K562 (cell line): ENCODE measurements around the gene ACSF2. TPM values are rescaled to one million over a fixed set of nuclear protein-coding genes. Genes with fewer than 3 reads are reported as not detected.

Experiments used
- ATAC-seq: fragments of 200-7000 bp; cut with Tn5 transposase; 3 replicates; pipeline ENCODE4 v1.9.1; 2020; ENCODE audit warnings: moderate library complexity
- BruUV-seq: library from RNA; stranded (reverse); fragments of 400-500 nt; replicated peaks from 2 replicates; lab custom pipeline; 2021; lab: Mats Ljungman, UMichigan
- CTCF ChIA-PET: fragments of 300-600 bp; formaldehyde crosslinking; extraction: SDS; loops from one replicate; lab custom pipeline; 2021; ENCODE audit warnings: low intra/inter-chr PET ratio; lab: Yijun Ruan, JAX
- POLR2A ChIA-PET: fragments of 300-600, 350-650 bp; sonication (Branson Sonifier 250); formaldehyde crosslinking; extraction: SDS; loops from one replicate; lab custom pipeline; 2021; ENCODE audit warnings: antibody characterized with exemption, inconsistent platforms; lab: Yijun Ruan, JAX
- DNase-seq, 4 experiments: peaks; one replicate each; pipeline versions ENCODE4 v3.0.0 to v3.0.0-alpha.2; 2011 to 2018; ENCODE audit warnings: low spot score in 3 of 4, mixed read lengths in 3 of 4; ENCODE audit errors: extremely low read depth in 1 of 4
- FAIRE-seq: peaks from 2 replicates; lab custom pipeline; 2011; peaks lifted over from hg19 to GRCh38; lab: Jason Lieb, UNC
- H2AFZ ChIP-seq: 2 replicates; pipeline ENCODE4 v1.6.0; 2011; ENCODE audit warnings: low read depth, low read length, control low read depth, inconsistent platforms
- H3K27ac ChIP-seq: fragments of 200-600 bp; 3 replicates; pipeline ENCODE4 v1.8.0; 2011; ENCODE audit warnings: low read depth, mild to moderate bottlenecking, control low read depth, inconsistent platforms, low read length, moderate library complexity, mixed read lengths; ENCODE audit errors: extremely low read depth
- H3K27me3 ChIP-seq, 2 experiments: fragments of 300-600 bp in 1 of 2; 2 replicates in 1 of 2; 3 replicates in 1 of 2; pipeline versions ENCODE4 v1.6.0 to v1.8.0; 2011; ENCODE audit warnings: inconsistent platforms in 2 of 2, low read length in 2 of 2, mild to moderate bottlenecking in 1 of 2, mixed read lengths in 1 of 2, moderate library complexity in 1 of 2; ENCODE audit not compliant: control insufficient read depth in 2 of 2, insufficient read depth in 2 of 2
- H3K36me3 ChIP-seq: fragments of 300-600 bp; 3 replicates; pipeline ENCODE4 v1.8.0; 2011; ENCODE audit warnings: mild to moderate bottlenecking, low read length, inconsistent platforms; ENCODE audit not compliant: control insufficient read depth, insufficient read depth
- H3K4me1 ChIP-seq, 2 experiments: fragments of 200-600 bp in 1 of 2; replicated peaks in 1 of 2; 2 replicates in 1 of 2; 3 replicates in 1 of 2; pipeline versions ENCODE4 v1.5.1 to v1.8.0; 2011; ENCODE audit warnings: inconsistent platforms in 2 of 2, low read length in 2 of 2, mild to moderate bottlenecking in 1 of 2, mixed read lengths in 1 of 2, moderate library complexity in 1 of 2; ENCODE audit not compliant: control insufficient read depth in 2 of 2, insufficient read depth in 2 of 2
- H3K4me2 ChIP-seq: 2 replicates; pipeline ENCODE4 v1.6.1; 2011; ENCODE audit warnings: low read length, control low read depth, inconsistent platforms, mixed read lengths; ENCODE audit not compliant: insufficient read depth
- H3K4me3 ChIP-seq: fragments of 200-600 bp; sonication (generic), shearing (Covaris generic); 2 replicates; pipeline ENCODE4 v1.5.1; 2016; ENCODE audit warnings: control low read depth, inconsistent platforms
- H3K79me2 ChIP-seq: fragments of 200-600 bp; 3 replicates; pipeline ENCODE4 v1.8.0; 2011; ENCODE audit warnings: low read length, inconsistent platforms; ENCODE audit not compliant: control insufficient read depth, insufficient read depth
- H3K9ac ChIP-seq, 2 experiments: 2 replicates each; pipeline versions ENCODE4 v1.6.0 to v1.6.1; 2011; ENCODE audit warnings: low read depth in 2 of 2, low read length in 2 of 2, control low read depth in 1 of 2, inconsistent platforms in 1 of 2, mild to moderate bottlenecking in 1 of 2, mixed read lengths in 1 of 2; ENCODE audit not compliant: insufficient read depth in 1 of 2
- H3K9me1 ChIP-seq: one replicate; pipeline ENCODE4 v1.6.0; 2011; ENCODE audit warnings: inconsistent platforms, mild to moderate bottlenecking, low read length, moderate library complexity; ENCODE audit not compliant: control insufficient read depth, insufficient read depth
- H3K9me3 ChIP-seq: replicated peaks from 2 replicates; pipeline ENCODE4 v1.5.1; 2011; ENCODE audit warnings: low read depth, low read length, inconsistent platforms; ENCODE audit not compliant: control insufficient read depth, insufficient read depth
- H4K20me1 ChIP-seq: replicated peaks from 2 replicates; pipeline ENCODE4 v1.6.1; 2011; ENCODE audit warnings: low read length, inconsistent platforms, mixed read lengths; ENCODE audit not compliant: control insufficient read depth, insufficient read depth
- FOXJ2 ChIP-seq: fragments of 200-800 bp; sonication (Bioruptor generic); IDR thresholded peaks from 2 replicates; pipeline ENCODE4 v1.6.1; 2016; ENCODE audit warnings: missing genetic modification characterization, missing compliant biosample characterization
- PHF20 ChIP-seq: fragments of 450-650 bp; IDR thresholded peaks from 2 replicates; pipeline ENCODE4 v1.6.1; 2018; ENCODE audit not compliant: partially characterized antibody
- POLR3G ChIP-seq: IDR thresholded peaks from 2 replicates; pipeline ENCODE4 v1.6.1; 2011; ENCODE audit not compliant: insufficient read length, insufficient replicate concordance; ENCODE audit errors: extremely low read depth
- RFX1 ChIP-seq: fragments of 450-650 bp; IDR thresholded peaks from 2 replicates; pipeline ENCODE4 v1.6.1; 2016; ENCODE audit warnings: mild to moderate bottlenecking, moderate library complexity
- ZNF764 ChIP-seq: fragments of 250-450 bp; sonication (Bioruptor Pico); IDR thresholded peaks from 2 replicates; pipeline ENCODE4 v1.4.0; 2020; ENCODE audit warnings: low read depth, mild to moderate bottlenecking, moderate library complexity
- WGBS: fragments of 100-300 bp; shearing (Covaris generic); methylation state at CpG from one replicate; pipeline ENCODE4 v1.1.6; 2016; ENCODE audit warnings: low coverage, mixed read lengths; ENCODE audit not compliant: insufficient coverage; ENCODE audit errors: missing lambda C conversion rate; 5-methylcytosine and 5-hydroxymethylcytosine counted together
- in situ Hi-C: fragments of 300-500 bp; cut with MboI; formaldehyde crosslinking; loops from 4 replicates; pipeline ENCODE4 v1.15.0; 2018; ENCODE audit warnings: inconsistent platforms, mixed read lengths
- intact Hi-C: fragments of 100-400 bp; cut with micrococcal nuclease; formaldehyde crosslinking; loops from 2 replicates; pipeline ENCODE4 v1.14.2; 2022
- polyA plus RNA-seq, 8 experiments: library from polyadenylated mRNA; depleted of rRNA in 4 of 8; stranded (reverse) in 5 of 8; unstranded in 3 of 8; fragments of >200 nt; fragmentation: Nextera tagmentation in 2 of 8; fragmentation: Illumina TruSeq in 1 of 8; extraction: Ambion mirVana in 2 of 8; extraction: Trizol in 1 of 8; gene quantifications; 2 replicates each; pipeline versions ENCODE4 v1.2.1 to v1.2.3, GENCODE V29; 2011 to 2014; ENCODE audit warnings: inconsistent platforms in 1 of 8, missing spikeins in 1 of 8
- total RNA-seq, 7 experiments: library from RNA; depleted of rRNA in 6 of 7; stranded (reverse); fragments of >200 nt in 6 of 7; fragmentation: Illumina TruSeq in 2 of 7; extraction: Trizol in 2 of 7; gene quantifications; 2 replicates each; pipeline versions ENCODE4 v1.2.1 to v1.2.3, GENCODE V29; 2011 to 2021; ENCODE audit warnings: low replicate concordance in 1 of 7

ACSF2 gene
- total and polyA plus RNA-seq, 9 of the 15 experiments (the other 6 are each of a cell fraction or from before 2014, with no cell fraction given) = 0.89 to 6.1 (median 3.5) TPM

DNA sequence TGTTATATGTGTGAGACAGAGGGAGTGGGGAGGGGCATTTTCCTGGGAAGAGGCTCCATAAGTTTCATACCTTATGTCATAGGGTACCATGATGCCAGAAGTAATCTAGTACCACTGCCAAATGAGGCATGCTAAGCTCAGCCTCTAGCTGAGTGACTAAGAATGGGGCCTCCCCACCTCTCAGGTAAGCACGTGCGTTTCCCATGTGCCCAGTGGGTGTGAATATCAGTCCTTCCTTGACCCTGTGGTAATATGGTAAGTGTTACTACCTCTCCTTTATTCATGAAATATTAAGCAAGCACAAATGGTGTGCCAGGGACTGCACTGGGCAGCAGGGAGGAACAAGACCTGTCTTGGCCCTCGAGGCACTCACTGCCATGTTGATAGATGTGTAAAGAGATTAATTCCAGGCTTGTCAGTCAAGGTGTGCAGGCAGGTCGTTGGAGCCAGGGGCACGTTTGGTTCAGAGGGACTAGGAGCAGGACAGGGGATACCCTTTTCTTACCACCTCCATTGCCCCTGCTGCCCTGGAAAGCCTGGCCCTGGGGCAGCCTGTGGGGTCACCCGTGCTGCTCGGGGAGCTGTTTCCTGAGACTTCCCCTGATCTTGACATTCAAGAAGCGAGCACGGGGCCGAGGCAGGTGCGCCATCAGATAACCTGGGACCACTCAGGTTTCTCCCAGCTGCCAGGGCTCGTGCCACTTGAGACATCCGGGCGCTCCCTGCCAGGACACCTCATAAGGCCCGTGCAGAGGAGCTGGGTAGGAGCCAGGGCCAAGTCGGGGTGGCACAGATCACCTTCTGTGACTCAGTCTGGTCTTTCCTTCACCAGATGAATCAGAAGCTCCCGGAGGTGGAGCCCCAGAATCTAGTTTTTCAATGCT is 61.4 kb downstream of the ACSF2 start (continued):
- no peak for TF ChIP-seq ZNF764

DNA sequence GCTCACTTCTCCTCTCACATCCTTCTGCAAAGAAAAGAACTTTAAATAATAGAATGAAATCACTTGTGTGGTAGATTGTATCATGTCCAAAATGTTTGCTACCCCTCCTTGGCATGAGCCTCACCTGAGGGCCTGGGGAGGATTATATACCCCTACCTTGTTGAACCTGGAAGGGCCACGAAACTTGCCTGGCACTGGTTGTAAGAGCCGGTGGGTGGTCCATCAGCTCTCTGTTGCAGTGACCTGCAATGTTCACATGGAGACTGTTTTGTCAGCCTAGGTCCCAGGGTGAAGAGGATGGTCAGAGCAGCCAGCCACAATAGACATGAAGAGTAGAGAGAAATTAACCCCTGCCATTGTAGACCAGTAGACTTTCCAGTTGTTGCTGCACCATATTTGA is 62.9 kb downstream of the ACSF2 start:
- no peak overlapping the region for H3K9ac ChIP-seq

More for the DNA sequence above, 62.9 kb downstream of the ACSF2 start:
- WGBS = 39% methylated on average over 2 of the region's 2 CpGs
- no peak for TF ChIP-seq RFX1
- TF ChIP-seq FOXJ2 (tag) = no peak
- TF ChIP-seq POLR3G = no peak
- TF ChIP-seq PHF20 = no peak
- TF ChIP-seq, all 486 proteins: peak for 0
- H3K79me2 ChIP-seq = no peaks in the 10 kb centered on the region
- BruUV-seq = no TSS peak
- H3K27ac ChIP-seq = no peak overlapping the region
- H3K9me3 ChIP-seq = no peaks in the 10 kb centered on the region
- no peak for ATAC-seq
- CTCF ChIA-PET = no interaction called here
- no peaks in the 10 kb centered on the region for H3K27me3 ChIP-seq
- no peak overlapping the region for H3K4me3 ChIP-seq
- no peaks in the 10 kb centered on the region; a peak in 2 of 5 replicates for H3K4me1 ChIP-seq
- H3K4me2 ChIP-seq = no peak overlapping the region
- intact Hi-C loops (no loop called here), in situ Hi-C loops (loop anchor here (5.0 kb wide), 2 partner anchors 133 to 188 kb away; no protein-coding TSS in a partner anchor)
- peaks cover 16% of the 10 kb centered on the region; the same call in 1 of the 3 replicates for H3K36me3 ChIP-seq
- no peak overlapping the region for H2AFZ ChIP-seq
- no peaks in the 10 kb centered on the region for H3K9me1 ChIP-seq
- no peak for FAIRE-seq
- DNase-seq = no peak
- H4K20me1 ChIP-seq = no peaks in the 10 kb centered on the region
- POLR2A ChIA-PET = interaction anchor here (0.7 kb wide), 1 partner anchor 19 kb away, joined by 3 read pairs; no protein-coding TSS in a partner anchor
